Measurements from ENCODE around the gene TMEM250. TPM values are rescaled to one million over a fixed set of nuclear protein-coding genes. Genes with fewer than 3 reads are reported as not detected.

Gene TMEM250
- total and polyA plus RNA-seq, 5 donors from 2014 or later: 21.5 to 55.6 (median 45.6) TPM

DNA sequence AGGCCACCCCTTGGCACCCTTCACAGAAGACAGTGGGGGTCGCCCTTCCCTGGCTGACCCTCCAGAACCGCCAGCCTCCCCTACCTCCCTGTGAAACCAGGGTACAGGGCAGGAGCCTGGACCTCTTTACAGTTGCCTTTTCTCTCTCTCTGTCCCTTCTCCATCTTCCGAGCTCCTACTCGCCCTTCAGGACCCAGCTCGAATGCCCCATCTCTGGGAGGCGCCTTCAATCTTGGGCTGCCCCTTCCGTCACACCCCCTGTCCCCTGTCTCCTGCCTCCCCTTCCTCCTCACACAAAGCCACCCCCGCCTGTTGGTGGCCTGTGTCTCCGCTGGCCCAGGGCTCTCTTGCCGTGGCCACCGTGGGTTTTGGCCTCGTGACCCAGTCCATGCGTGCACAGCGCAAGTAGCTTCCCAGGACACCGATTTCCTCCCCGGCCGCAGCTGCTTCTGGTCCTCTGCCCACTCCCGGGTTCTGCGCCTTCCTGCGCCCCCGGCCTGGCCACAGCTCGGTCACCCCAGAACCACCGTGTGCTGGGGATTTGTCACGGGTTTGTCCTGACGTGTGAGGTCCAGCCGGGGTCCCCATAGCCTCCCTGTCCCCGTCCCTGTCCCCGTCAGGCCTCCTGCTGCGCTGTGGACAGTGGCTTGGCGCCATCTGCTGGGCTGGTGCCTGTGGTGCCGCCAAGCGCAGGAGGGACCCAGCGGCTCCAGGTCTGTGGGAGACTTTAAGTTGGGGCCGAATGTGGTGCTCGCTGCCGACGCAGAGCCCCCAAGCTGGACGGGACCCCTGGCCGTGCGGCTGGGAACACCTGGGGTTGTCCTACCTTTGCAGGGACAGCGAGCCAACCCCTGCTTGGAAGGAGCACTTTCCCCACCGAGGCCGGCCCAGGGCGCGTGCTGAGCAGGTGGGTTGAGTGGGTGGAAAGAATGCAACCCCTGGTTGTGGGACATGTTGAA is 4.0 kb upstream of the TMEM250 start:
- H3K4me3 ChIP-seq (ENCODE audit: low read depth, low read length): no peak overlapping the region
- Mint-ChIP-seq H3K36me3 (peaks cover 9% of the 10 kb centered on the region), H3K27me3 (no peaks in the 10 kb centered on the region), H3K4me3 (peak overlapping the region in 2 of 4 donors; percentile 21 to 78), H3K9me3 (peaks cover 0 to 6% (median 0%) of the 10 kb centered on the region in 7 donors), H3K27ac (no peak overlapping the region), H3K4me1 (peaks cover 0 to 9% (median 0%) of the 10 kb centered on the region in 4 donors)
- no peaks in the 10 kb centered on the region for H3K9me3 ChIP-seq (ENCODE audit: control insufficient read depth in 2 of 2, low read length in 2 of 2)
- H3K4me1 ChIP-seq (ENCODE audit: control insufficient read depth, insufficient read depth, low read length, poor library complexity, severe bottlenecking): peaks cover 19% of the 10 kb centered on the region
- no peaks in the 10 kb centered on the region for H3K36me3 ChIP-seq (ENCODE audit: control insufficient read depth, insufficient read depth, low read length)
- H3K27ac ChIP-seq (ENCODE audit: insufficient read depth, low read length, poor library complexity, severe bottlenecking): no peak overlapping the region
- ATAC-seq (ENCODE audit: low read depth in 2 of 2): no peak
- H3K27me3 ChIP-seq (ENCODE audit: control insufficient read depth, insufficient read depth, low read length): no peaks in the 10 kb centered on the region
- peak; percentile 64 to 73 (median 69) for DNase-seq

DNA sequence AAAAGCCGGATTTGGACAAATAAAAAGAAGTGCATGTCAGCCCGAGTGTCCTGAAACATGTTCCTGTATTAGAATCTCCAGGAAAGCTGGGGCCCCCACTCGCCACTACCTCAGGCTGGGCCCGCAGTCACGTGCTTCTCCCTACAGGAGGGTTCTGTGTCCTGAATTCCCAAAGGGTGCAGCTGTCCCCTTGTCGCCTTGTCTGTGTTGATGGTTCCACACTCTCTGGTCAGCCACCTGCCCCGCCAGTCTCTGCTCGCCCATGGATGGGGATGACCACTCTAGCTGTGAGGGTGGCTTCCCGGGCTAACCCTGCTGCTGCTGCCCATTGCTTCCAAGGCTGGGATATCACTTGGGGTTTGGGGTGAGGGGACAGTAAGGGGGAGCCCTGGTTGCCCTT is 3.1 kb upstream of the TMEM250 start:
- Mint-ChIP-seq H3K4me3 (peak overlapping the region in 2 of 4 donors; percentile 78 to 87), H3K4me1 (peaks cover 0 to 12% (median 0%) of the 10 kb centered on the region in 4 donors), H3K9me3 (peaks cover 0 to 6% (median 0%) of the 10 kb centered on the region in 7 donors), H3K36me3 (peaks cover 7% of the 10 kb centered on the region), H3K27ac (no peak overlapping the region), H3K27me3 (no peaks in the 10 kb centered on the region)
- Histone ChIP-seq H3K36me3 (ENCODE audit: control insufficient read depth, insufficient read depth, low read length) (no peaks in the 10 kb centered on the region), H3K27ac (ENCODE audit: insufficient read depth, low read length, poor library complexity, severe bottlenecking) (no peak overlapping the region), H3K4me3 (ENCODE audit: low read depth, low read length) (no peak overlapping the region), H3K9me3 (ENCODE audit: control insufficient read depth in 2 of 2, low read length in 2 of 2) (no peaks in the 10 kb centered on the region), H3K4me1 (ENCODE audit: control insufficient read depth, insufficient read depth, low read length, poor library complexity, severe bottlenecking) (peaks cover 27% of the 10 kb centered on the region), H3K27me3 (ENCODE audit: control insufficient read depth, insufficient read depth, low read length) (no peaks in the 10 kb centered on the region)
- DNase-seq (no peak), ATAC-seq (ENCODE audit: low read depth in 2 of 2) (no peak)

DNA sequence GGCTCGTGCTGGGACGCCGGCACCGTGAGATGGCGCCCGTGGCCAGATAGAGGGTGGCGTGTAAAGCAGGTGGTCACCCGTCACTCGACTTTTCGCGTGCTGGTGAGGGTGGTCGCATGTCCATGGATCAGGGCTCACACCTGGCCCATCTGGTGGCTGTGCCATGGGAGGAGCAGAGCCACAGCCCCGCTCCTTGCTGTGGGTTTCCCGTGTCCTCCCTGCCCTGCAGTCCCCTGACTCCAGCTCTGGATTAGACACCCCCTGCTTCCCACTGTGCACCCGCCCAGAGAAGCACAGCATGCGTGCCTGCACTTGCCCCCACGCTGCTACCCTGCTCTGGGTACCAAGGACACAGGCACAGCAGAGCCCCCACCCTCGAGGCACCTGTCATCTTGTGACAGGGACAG is 1.8 kb upstream of the TMEM250 start:
- Mint-ChIP-seq H3K27me3 (no peaks in the 10 kb centered on the region), H3K36me3 (peaks cover 7% of the 10 kb centered on the region)
- no peak for ATAC-seq (ENCODE audit: low read depth in 2 of 2)

GRCh38 chr9:136119883-136120393 is 1.3 kb upstream of the TMEM250 start:
- Mint-ChIP-seq H3K36me3 (peaks cover 2% of the 10 kb centered on the region), H3K9me3 (peaks cover 0 to 2% (median 0%) of the 10 kb centered on the region in 7 donors), H3K27me3 (no peaks in the 10 kb centered on the region), H3K4me3 (peak overlapping the region; percentile 54 to 88 (median 74)), H3K27ac (peak overlapping the region in 2 of 3 donors; percentile 76 to 80), H3K4me1 (peaks cover 0 to 17% (median under 1%) of the 10 kb centered on the region in 4 donors)
- Histone ChIP-seq H3K4me3 (ENCODE audit: low read depth, low read length) (no peak overlapping the region), H3K27ac (ENCODE audit: insufficient read depth, low read length, poor library complexity, severe bottlenecking) (peak overlapping the region; percentile 90), H3K4me1 (ENCODE audit: control insufficient read depth, insufficient read depth, low read length, poor library complexity, severe bottlenecking) (peaks cover 27% of the 10 kb centered on the region), H3K36me3 (ENCODE audit: control insufficient read depth, insufficient read depth, low read length) (no peaks in the 10 kb centered on the region), H3K27me3 (ENCODE audit: control insufficient read depth, insufficient read depth, low read length) (no peaks in the 10 kb centered on the region), H3K9me3 (ENCODE audit: control insufficient read depth in 2 of 2, low read length in 2 of 2) (no peaks in the 10 kb centered on the region)
- ATAC-seq (ENCODE audit: low read depth in 2 of 2) (no peak), DNase-seq (no peak)

More for the DNA sequence above, 1.8 kb upstream of the TMEM250 start:
- H3K36me3 ChIP-seq (ENCODE audit: control insufficient read depth, insufficient read depth, low read length): no peaks in the 10 kb centered on the region
- Mint-ChIP-seq H3K4me3 (peak overlapping the region; percentile 48 to 78 (median 66)), H3K4me1 (peaks cover 0 to 13% (median 0%) of the 10 kb centered on the region in 4 donors), H3K9me3 (peaks cover 0 to 6% (median 0%) of the 10 kb centered on the region in 7 donors), H3K27ac (peak overlapping the region in 2 of 3 donors; percentile 25 to 80)
- no peaks in the 10 kb centered on the region for H3K27me3 ChIP-seq (ENCODE audit: control insufficient read depth, insufficient read depth, low read length)
- H3K4me1 ChIP-seq (ENCODE audit: control insufficient read depth, insufficient read depth, low read length, poor library complexity, severe bottlenecking): peaks cover 27% of the 10 kb centered on the region
- DNase-seq: no peak
- H3K4me3 ChIP-seq (ENCODE audit: low read depth, low read length): no peak overlapping the region
- no peaks in the 10 kb centered on the region for H3K9me3 ChIP-seq (ENCODE audit: control insufficient read depth in 2 of 2, low read length in 2 of 2)
- H3K27ac ChIP-seq (ENCODE audit: insufficient read depth, low read length, poor library complexity, severe bottlenecking): no peak overlapping the region

- Mint-ChIP-seq H3K4me1 (peaks cover 0 to 23% (median 3%) of the 10 kb centered on the region in 4 donors), H3K27ac (peak overlapping the region; percentile 26 to 80 (median 51)), H3K27me3 (no peaks in the 10 kb centered on the region), H3K36me3 (no peaks in the 10 kb centered on the region), H3K9me3 (no peaks in the 10 kb centered on the region), H3K4me3 (peak overlapping the region; percentile 81 to 92 (median 88))
- Histone ChIP-seq H3K9me3 (ENCODE audit: control insufficient read depth in 2 of 2, low read length in 2 of 2) (no peaks in the 10 kb centered on the region), H3K27ac (ENCODE audit: insufficient read depth, low read length, poor library complexity, severe bottlenecking) (peak overlapping the region; percentile 90), H3K4me3 (ENCODE audit: low read depth, low read length) (no peak overlapping the region), H3K27me3 (ENCODE audit: control insufficient read depth, insufficient read depth, low read length) (no peaks in the 10 kb centered on the region), H3K36me3 (ENCODE audit: control insufficient read depth, insufficient read depth, low read length) (no peaks in the 10 kb centered on the region), H3K4me1 (ENCODE audit: control insufficient read depth, insufficient read depth, low read length, poor library complexity, severe bottlenecking) (peaks cover 27% of the 10 kb centered on the region)
- peak; percentile 11 to 18 for ATAC-seq (ENCODE audit: low read depth in 2 of 2)
- DNase-seq: peak in 1 of 3 donors; percentile 32
These were observed 597 bp upstream of the TMEM250 start for GRCh38 chr9:136119061-136119882.

- Histone ChIP-seq H3K27ac (ENCODE audit: insufficient read depth, low read length, poor library complexity, severe bottlenecking) (peak overlapping the region; percentile 76), H3K4me3 (ENCODE audit: low read depth, low read length) (peak overlapping the region; percentile 60), H3K36me3 (ENCODE audit: control insufficient read depth, insufficient read depth, low read length) (no peaks in the 10 kb centered on the region), H3K4me1 (ENCODE audit: control insufficient read depth, insufficient read depth, low read length, poor library complexity, severe bottlenecking) (peaks cover 37% of the 10 kb centered on the region), H3K9me3 (ENCODE audit: control insufficient read depth in 2 of 2, low read length in 2 of 2) (no peaks in the 10 kb centered on the region), H3K27me3 (ENCODE audit: control insufficient read depth, insufficient read depth, low read length) (no peaks in the 10 kb centered on the region)
- no peak for ATAC-seq (ENCODE audit: low read depth in 2 of 2)
- peak overlapping the region; percentile 76 to 94 (median 86) for H3K4me3 Mint-ChIP-seq
- H3K27me3 Mint-ChIP-seq: no peaks in the 10 kb centered on the region
- no peaks in the 10 kb centered on the region for H3K36me3 Mint-ChIP-seq
- H3K27ac Mint-ChIP-seq: peak overlapping the region; percentile 56 to 95 (median 71)
- DNase-seq: no peak
- H3K9me3 Mint-ChIP-seq: no peaks in the 10 kb centered on the region
- peaks cover 0 to 33% (median 10%) of the 10 kb centered on the region in 4 donors for H3K4me1 Mint-ChIP-seq
These were observed 757 bp downstream of the TMEM250 start for GRCh38 chr9:136117916-136118319.

DNA sequence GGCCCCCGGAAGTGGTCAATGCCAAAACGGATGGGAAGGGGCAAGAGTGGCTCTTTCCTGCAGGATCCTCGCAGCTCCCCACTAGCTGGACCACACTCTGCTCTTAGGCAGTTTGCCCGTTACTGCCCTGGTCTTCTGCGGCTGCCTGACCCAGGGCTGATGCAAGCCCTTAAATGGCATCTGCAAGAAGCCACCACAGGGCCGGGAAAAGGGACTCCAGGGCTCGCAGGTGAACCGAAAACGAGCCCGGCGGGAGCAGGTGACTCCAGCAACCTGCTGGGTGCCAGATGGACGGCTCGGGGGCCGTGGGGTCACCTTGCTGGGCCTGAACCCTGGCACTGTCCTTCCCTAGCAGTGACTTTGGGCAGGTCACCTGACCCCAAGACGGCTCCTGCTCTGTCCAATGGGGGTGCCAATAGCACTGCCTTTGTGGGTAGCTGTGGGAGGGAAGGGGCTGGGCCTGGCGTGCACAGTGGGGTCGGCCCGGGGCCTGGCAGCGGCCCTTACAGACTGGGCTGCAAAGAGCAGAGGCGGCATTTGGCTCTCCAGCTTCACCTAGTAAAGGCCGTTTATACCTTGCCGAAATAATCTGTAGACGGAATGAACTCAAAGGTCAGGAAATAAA is 1.3 kb downstream of the TMEM250 start:
- no peaks in the 10 kb centered on the region for H3K36me3 Mint-ChIP-seq
- H3K27me3 Mint-ChIP-seq: no peaks in the 10 kb centered on the region
- H3K9me3 ChIP-seq (ENCODE audit: control insufficient read depth in 2 of 2, low read length in 2 of 2): no peaks in the 10 kb centered on the region
- H3K9me3 Mint-ChIP-seq: no peaks in the 10 kb centered on the region
- H3K4me1 ChIP-seq (ENCODE audit: control insufficient read depth, insufficient read depth, low read length, poor library complexity, severe bottlenecking): peaks cover 37% of the 10 kb centered on the region
- H3K36me3 ChIP-seq (ENCODE audit: control insufficient read depth, insufficient read depth, low read length): no peaks in the 10 kb centered on the region
- H3K27me3 ChIP-seq (ENCODE audit: control insufficient read depth, insufficient read depth, low read length): no peaks in the 10 kb centered on the region
- ATAC-seq (ENCODE audit: low read depth in 2 of 2) (no peak), DNase-seq (peak in 1 of 3 donors; percentile 51)
- H3K4me3 ChIP-seq (ENCODE audit: low read depth, low read length): peak overlapping the region; percentile 60
- H3K27ac Mint-ChIP-seq: peak overlapping the region; percentile 56 to 95 (median 71)
- peaks cover 0 to 37% (median 12%) of the 10 kb centered on the region in 4 donors for H3K4me1 Mint-ChIP-seq
- peak overlapping the region; percentile 76 for H3K27ac ChIP-seq (ENCODE audit: insufficient read depth, low read length, poor library complexity, severe bottlenecking)
- H3K4me3 Mint-ChIP-seq: peak overlapping the region; percentile 76 to 94 (median 86)

Data from CD4-positive, CD25-positive, alpha-beta regulatory T cell (primary cell).